HCEC 1CT (cell line): ENCODE measurements around the gene NBPF3.
"Not testable (repeated sequence)": the region's sequence is repeated elsewhere in the genome, so short reads cannot be mapped to it uniquely, and the experiment has no call there.

ENCODE experiments used
- DNase-seq: peaks from one replicate; pipeline ENCODE4 v3.0.0-alpha.2; 2017

The NBPF3 gene

GRCh38 chr1:21439345-21439720 lies 604 bp upstream of the NBPF3 start:
- no peak for DNase-seq

- peak; percentile 52 for DNase-seq
Observed at GRCh38 chr1:21440630-21441125, 741 bp downstream of the NBPF3 start.

GRCh38 chr1:21446647-21447046 lies 6.7 kb downstream of the NBPF3 start:
- DNase-seq: not testable (repeated sequence)

- DNase-seq: peak; percentile 93
Observed at GRCh38 chr1:21447311-21447710, 7.4 kb downstream of the NBPF3 start.

GRCh38 chr1:21449906-21450305 lies 10.0 kb downstream of the NBPF3 start:
- no peak for DNase-seq

- peak; percentile 97 for DNase-seq
Observed at GRCh38 chr1:21451212-21451611, 11.3 kb downstream of the NBPF3 start.

- DNase-seq: no peak
Observed at GRCh38 chr1:21451981-21452411, 12.1 kb downstream of the NBPF3 start.

GRCh38 chr1:21453964-21454614 lies 14.2 kb downstream of the NBPF3 start:
- DNase-seq: peak; percentile 87

- DNase-seq: not testable (repeated sequence)
Observed at GRCh38 chr1:21454904-21455303, 15.0 kb downstream of the NBPF3 start.

- no peak for DNase-seq
Observed at GRCh38 chr1:21457654-21458053, 17.7 kb downstream of the NBPF3 start.

- not testable (repeated sequence) for DNase-seq
Observed at GRCh38 chr1:21465127-21465526, 25.2 kb downstream of the NBPF3 start.

GRCh38 chr1:21467946-21468345 lies 28.0 kb downstream of the NBPF3 start:
- not testable (repeated sequence) for DNase-seq

GRCh38 chr1:21468599-21468998 lies 28.7 kb downstream of the NBPF3 start:
- DNase-seq: peak; percentile 36

- no peak for DNase-seq
Observed at GRCh38 chr1:21469581-21469980, 29.6 kb downstream of the NBPF3 start.

GRCh38 chr1:21472861-21473260 lies 32.9 kb downstream of the NBPF3 start:
- DNase-seq: no peak

- DNase-seq: no peak
Observed at GRCh38 chr1:21478356-21478755, 38.4 kb downstream of the NBPF3 start.

GRCh38 chr1:21483881-21484280 lies 43.9 kb downstream of the NBPF3 start:
- not testable (repeated sequence) for DNase-seq

GRCh38 chr1:21489146-21489545 lies 49.2 kb downstream of the NBPF3 start:
- DNase-seq: no peak

GRCh38 chr1:21490774-21491487 lies 51.0 kb downstream of the NBPF3 start:
- peak; percentile 66 for DNase-seq

- no peak for DNase-seq
Observed at GRCh38 chr1:21491488-21492355, 51.8 kb downstream of the NBPF3 start.

- no peak for DNase-seq
Observed at GRCh38 chr1:21492356-21492625, 52.4 kb downstream of the NBPF3 start.

GRCh38 chr1:21494196-21494595 lies 54.3 kb downstream of the NBPF3 start:
- DNase-seq: no peak

GRCh38 chr1:21495225-21495820 lies 55.4 kb downstream of the NBPF3 start:
- DNase-seq: no peak
